IMR-90 (cell line): ENCODE data around the gene ORAI3. TPM values are rescaled to one million over a fixed set of nuclear protein-coding genes. Genes with fewer than 3 reads are reported as not detected.

Experiments used
- ATAC-seq: fragments of 200-7000 bp; cut with Tn5 transposase; 2 replicates; pipeline ENCODE4 v1.9.1; 2020; ENCODE audit warnings: low read depth, mild to moderate bottlenecking, moderate library complexity
- BruUV-seq: library from RNA; stranded (reverse); fragments of 400-500 nt; replicated peaks from 2 replicates; lab custom pipeline; 2021; lab: Mats Ljungman, UMichigan
- CTCF ChIA-PET: fragments of 300-600 bp; formaldehyde crosslinking; extraction: SDS; loops from one replicate; lab custom pipeline; 2021; ENCODE audit warnings: antibody characterized with exemption; lab: Yijun Ruan, JAX
- POLR2A ChIA-PET: fragments of 300-600 bp; sonication (Branson Sonifier 250); formaldehyde crosslinking; loops from one replicate; lab custom pipeline; 2022; ENCODE audit warnings: antibody characterized with exemption; ENCODE audit not compliant: unreplicated experiment; lab: Charles Lee
- DNase-seq: peaks from one replicate; pipeline ENCODE4 v3.0.0; 2013
- H2AFZ ChIP-seq: replicated peaks from 2 replicates; pipeline ENCODE3; 2013; ENCODE audit warnings: low read length, mild to moderate bottlenecking; ENCODE audit not compliant: poor library complexity
- H2AK5ac ChIP-seq: 2 replicates; pipeline ENCODE4 v1.6.1; 2013; ENCODE audit warnings: low read depth, low read length, inconsistent platforms
- H2AK9ac ChIP-seq: replicated peaks from 2 replicates; pipeline ENCODE3; 2013; ENCODE audit warnings: mild to moderate bottlenecking, low read depth, low read length, moderate library complexity; ENCODE audit not compliant: poor library complexity
- H2BK120ac ChIP-seq: 2 replicates; pipeline ENCODE4 v1.6.1; 2013; ENCODE audit warnings: low read depth, low read length, inconsistent platforms
- H2BK15ac ChIP-seq: 3 replicates; pipeline ENCODE4 v1.6.1; 2013; ENCODE audit warnings: low read depth, low read length, inconsistent platforms
- H2BK20ac ChIP-seq: 2 replicates; pipeline ENCODE4 v1.6.1; 2013; ENCODE audit warnings: low read depth, mild to moderate bottlenecking, inconsistent platforms, low read length, moderate library complexity
- H2BK5ac ChIP-seq: 2 replicates; pipeline ENCODE4 v1.6.1; 2013; ENCODE audit warnings: mild to moderate bottlenecking, low read depth, low read length, inconsistent platforms; ENCODE audit not compliant: poor library complexity, severe bottlenecking
- H3K14ac ChIP-seq: replicated peaks from 2 replicates; pipeline ENCODE4 v1.6.1; 2013; ENCODE audit warnings: low read depth, low read length, inconsistent platforms
- H3K18ac ChIP-seq: 2 replicates; pipeline ENCODE4 v1.6.1; 2013; ENCODE audit warnings: low read depth, low read length, control low read depth
- H3K23ac ChIP-seq: 2 replicates; pipeline ENCODE4 v1.6.1; 2013; ENCODE audit warnings: low read depth, low read length, inconsistent platforms
- H3K27ac ChIP-seq: 2 replicates; pipeline ENCODE4 v1.5.1; 2013; ENCODE audit warnings: mild to moderate bottlenecking, control low read depth, low read length; ENCODE audit not compliant: insufficient read depth
- H3K27me3 ChIP-seq: 2 replicates; pipeline ENCODE4 v1.6.1; 2013; ENCODE audit warnings: low read length; ENCODE audit not compliant: control insufficient read depth, insufficient read depth
- H3K36me3 ChIP-seq: 2 replicates; pipeline ENCODE4 v1.6.1; 2013; ENCODE audit warnings: low read length, mixed read lengths; ENCODE audit not compliant: control insufficient read depth, insufficient read depth
- H3K4ac ChIP-seq: 2 replicates; pipeline ENCODE4 v1.6.1; 2013; ENCODE audit warnings: low read depth, low read length, inconsistent platforms
- H3K4me1 ChIP-seq: 2 replicates; pipeline ENCODE4 v1.6.1; 2013; ENCODE audit warnings: low read length, mixed read lengths; ENCODE audit not compliant: control insufficient read depth, insufficient read depth
- H3K4me2 ChIP-seq: 2 replicates; pipeline ENCODE4 v1.6.1; 2013; ENCODE audit warnings: low read depth, mild to moderate bottlenecking, control low read depth, low read length, moderate library complexity
- H3K4me3 ChIP-seq: 2 replicates; pipeline ENCODE4 v1.5.1; 2013; ENCODE audit warnings: low read depth, mild to moderate bottlenecking, control low read depth, low read length, moderate library complexity; ENCODE audit not compliant: insufficient read depth
- H3K56ac ChIP-seq: 2 replicates; pipeline ENCODE4 v1.6.1; 2013; ENCODE audit warnings: low read length, inconsistent platforms; ENCODE audit not compliant: insufficient read depth; ENCODE audit errors: extremely low read depth
- H3K79me1 ChIP-seq, 2 experiments: 2 replicates each; pipeline ENCODE4 v1.6.1; 2013; ENCODE audit warnings: low read length in 2 of 2, inconsistent platforms in 1 of 2, low read depth in 1 of 2
- H3K9ac ChIP-seq: 2 replicates; pipeline ENCODE4 v1.6.1; 2013; ENCODE audit warnings: low read depth, low read length, control low read depth
- H3K9me1 ChIP-seq: 2 replicates; pipeline ENCODE4 v1.6.1; 2013; ENCODE audit warnings: low read length, inconsistent platforms; ENCODE audit not compliant: insufficient read depth
- H3K9me3 ChIP-seq: 2 replicates; pipeline ENCODE4 v1.6.1; 2013; ENCODE audit warnings: low read length; ENCODE audit not compliant: control insufficient read depth, insufficient read depth
- H4K20me1 ChIP-seq: 2 replicates; pipeline ENCODE4 v1.6.1; 2013; ENCODE audit warnings: low read length, inconsistent platforms; ENCODE audit not compliant: insufficient read depth
- H4K5ac ChIP-seq: 2 replicates; pipeline ENCODE4 v1.6.1; 2013; ENCODE audit warnings: mild to moderate bottlenecking, low read depth, low read length, control low read depth
- H4K8ac ChIP-seq, 2 experiments: 2 replicates each; pipeline ENCODE4 v1.6.1; 2013; ENCODE audit warnings: low read depth in 2 of 2, low read length in 2 of 2, control low read depth in 1 of 2, inconsistent platforms in 1 of 2
- H4K91ac ChIP-seq: 2 replicates; pipeline ENCODE4 v1.6.1; 2013; ENCODE audit warnings: low read depth, low read length, inconsistent platforms; ENCODE audit not compliant: insufficient read depth
- BHLHE40 ChIP-seq: fragments of 150-350 bp; IDR thresholded peaks from 2 replicates; pipeline ENCODE4 v1.6.1; 2016; ENCODE audit warnings: mild to moderate bottlenecking, low read depth, low read length
- CHD1 ChIP-seq: IDR thresholded peaks from 2 replicates; pipeline ENCODE4 v1.6.1; 2012; ENCODE audit warnings: low read depth, low read length, improper control_type of control experiment
- FOS ChIP-seq: fragments of 150-350 bp; IDR thresholded peaks from 2 replicates; pipeline ENCODE4 v1.6.1; 2016; ENCODE audit warnings: low read depth, low read length
- MAZ ChIP-seq: IDR thresholded peaks from 2 replicates; pipeline ENCODE4 v1.6.1; 2012; ENCODE audit warnings: low read depth, mild to moderate bottlenecking, low read length, improper control_type of control experiment, moderate library complexity, borderline replicate concordance
- NFE2L2 ChIP-seq: fragments of 150-350 bp; IDR thresholded peaks from 2 replicates; pipeline ENCODE4 v1.6.1; 2016; ENCODE audit warnings: low read depth, mild to moderate bottlenecking, low read length
- POLR2A ChIP-seq: IDR thresholded peaks from 2 replicates; pipeline ENCODE4 v1.6.1; 2012; ENCODE audit warnings: mild to moderate bottlenecking, low read depth, low read length
- RAD21 ChIP-seq: IDR thresholded peaks from 2 replicates; pipeline ENCODE4 v1.6.1; 2012; ENCODE audit warnings: low read length, improper control_type of control experiment
- RCOR1 ChIP-seq: IDR thresholded peaks from 2 replicates; pipeline ENCODE4 v1.6.1; 2012; ENCODE audit warnings: mild to moderate bottlenecking, low read length, improper control_type of control experiment; ENCODE audit not compliant: insufficient replicate concordance
- SMC3 ChIP-seq: fragments of 150-350 bp; IDR thresholded peaks from 2 replicates; pipeline ENCODE4 v1.6.1; 2016; ENCODE audit warnings: low read depth, mild to moderate bottlenecking, antibody characterized with exemption, low read length, moderate library complexity
- USF2 ChIP-seq: fragments of 150-350 bp; IDR thresholded peaks from 2 replicates; pipeline ENCODE4 v1.6.1; 2017; ENCODE audit warnings: mild to moderate bottlenecking, antibody characterized with exemption, low read length, low read depth
- WGBS, 2 experiments: methylation state at CpG; one replicate each; pipeline versions ENCODE4 v1.1.5 to v1.1.7; 2013; ENCODE audit warnings: missing lambda C conversion rate in 2 of 2; ENCODE audit not compliant: insufficient read length in 1 of 2; ENCODE audit errors: extremely low coverage in 2 of 2; 5-methylcytosine and 5-hydroxymethylcytosine counted together
- dilution Hi-C: fragments of 300-500 bp; cut with HindIII; formaldehyde crosslinking; loops from one replicate; pipeline ENCODE4 v1.14.3; 2018; ENCODE audit warnings: low sequenced_read_pairs; ENCODE audit not compliant: unreplicated experiment
- in situ Hi-C: fragments of 300-500 bp; cut with MboI; formaldehyde crosslinking; loops from 3 replicates; pipeline ENCODE4 v1.14.3; 2019; ENCODE audit warnings: low sequenced_read_pairs, inconsistent platforms, mixed read lengths
- intact Hi-C: fragments of 100-400 bp; cut with micrococcal nuclease; formaldehyde crosslinking; loops from 2 replicates; pipeline ENCODE4 v1.10.0; 2022
- polyA plus RNA-seq, 3 experiments: library from polyadenylated mRNA; depleted of rRNA; stranded (reverse); fragments of >200 nt; gene quantifications; 2 replicates each; pipeline ENCODE4 v1.2.3, GENCODE V29; 2012; ENCODE audit warnings: low replicate concordance in 1 of 3
- total RNA-seq: library from RNA; depleted of rRNA; stranded (reverse); fragments of >200 nt; gene quantifications from 2 replicates; pipeline ENCODE4 v1.2.3, GENCODE V29; 2012

The ORAI3 gene
- total and polyA plus RNA-seq, 2 of the 4 experiments (the other 2 are of a cell fraction) = 6.8 to 16.9 TPM

GRCh38 chr16:30949650-30950515 lies 1.0 kb downstream of the ORAI3 start:
- Histone ChIP-seq H2AFZ (peak overlapping the region; percentile 75), H3K14ac (peak overlapping the region; percentile 94), H3K4me1 (peaks cover 7% of the 10 kb centered on the region), H3K4me2 (peak overlapping the region; percentile 94), H3K9me1 (peaks cover 11% of the 10 kb centered on the region; the same call in 1 of the 2 replicates), H2AK9ac (peak overlapping the region; percentile 100), H4K8ac (peak overlapping the region; percentile 63 to 89), H2BK120ac (peak overlapping the region; percentile 79), H2BK20ac (peak overlapping the region; percentile 64), H2AK5ac (peak overlapping the region; percentile 93), H3K79me1 (peaks cover 10 to 39% of the 10 kb centered on the region in 2 experiments; a peak in 3 of 4 replicates), H3K56ac (no peak overlapping the region; the same call in 1 of the 2 replicates), H2BK5ac (peak overlapping the region; percentile 53), H3K4me3 (peak overlapping the region; percentile 79), H3K36me3 (peaks cover 14% of the 10 kb centered on the region), H4K5ac (peak overlapping the region; percentile 44), H3K18ac (peak overlapping the region; percentile 3), H3K23ac (peak overlapping the region; percentile 97), H3K9ac (peak overlapping the region; percentile 74), H3K9me3 (no peaks in the 10 kb centered on the region), H3K27me3 (no peaks in the 10 kb centered on the region), H2BK15ac (peak overlapping the region; percentile 15; the same call in 1 of the 3 replicates), H3K27ac (peak overlapping the region; percentile 68), H4K20me1 (peaks cover 10% of the 10 kb centered on the region), H4K91ac (peak overlapping the region; percentile 84), H3K4ac (peak overlapping the region; percentile 97)
- in situ Hi-C loops (no loop called here), dilution Hi-C loops (no loop called here), intact Hi-C loops (loop anchor here (5.0 to 10.0 kb wide), 3 partner anchors 125 to 915 kb away; partner anchors contain the start of genes ZNF646 and ZNF668)
- 18% methylated on average over 12 of the region's 21 CpGs; no CpG with 5 or more reads in 1 of the 2 experiments for WGBS, 2 experiments
- POLR2A ChIA-PET = interaction anchor here (0.5 kb wide), 1 partner anchor 193 kb away, joined by 6 read pairs; no protein-coding TSS in a partner anchor
- BruUV-seq = no TSS peak
- ATAC-seq = peak; percentile 47
- TF ChIP-seq POLR2A (peak; percentile 59; the same call in 1 of the 2 replicates), SMC3 (no peak), NFE2L2 (no peak), RAD21 (no peak), CHD1 (no peak), FOS (no peak), MAZ (peak; percentile 53; the same call in 1 of the 2 replicates), BHLHE40 (no peak), USF2 (no peak), RCOR1 (no peak)
- CTCF ChIA-PET = no interaction called here
- peak; percentile 80 for DNase-seq
